Stomach (tissue), 4 donors: ENCODE measurements around the gene EHMT2.

Experiments used
- POLR2AphosphoS5 ChIP-seq, 3 donors: sonication (generic); formaldehyde crosslinking; IDR thresholded peaks; one replicate each; pipeline ENCODE4 v1.6.1; 2016; ENCODE audit warnings: antibody characterized with exemption in 3 of 3
- TF ChIP-seq, protein P1 (sequence below), 7 experiments: fragments of 450-650 bp in 4 of 7; fragments of 200-600 bp in 3 of 7; sonication (generic) in 3 of 7; IDR thresholded peaks; one replicate each; pipeline ENCODE4 v1.5.1; 2016 to 2019; ENCODE audit warnings: antibody characterized with exemption in 7 of 7, control low read depth in 2 of 7, mild to moderate bottlenecking in 1 of 7

DNA sequence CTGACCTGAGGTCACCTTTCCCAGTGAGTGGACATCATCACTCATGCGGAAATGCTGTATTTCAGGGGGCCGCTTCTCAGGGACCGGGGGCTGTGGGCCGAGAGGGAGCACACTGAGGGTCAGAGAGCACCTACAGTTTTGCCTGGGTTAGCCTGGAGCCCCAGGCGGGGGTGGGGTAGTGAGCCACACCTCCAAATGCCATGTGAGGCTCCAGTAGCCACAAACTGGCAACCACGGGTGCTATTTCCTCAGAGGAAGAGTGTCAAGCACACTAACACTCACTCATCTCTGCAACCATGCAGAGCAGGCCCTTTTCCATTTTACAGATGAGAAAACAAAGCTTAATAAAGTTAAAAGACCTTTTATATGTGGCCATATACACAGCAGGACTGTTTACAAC lies 4.7 kb downstream of the EHMT2 start:
- TF ChIP-seq, protein P1, sequence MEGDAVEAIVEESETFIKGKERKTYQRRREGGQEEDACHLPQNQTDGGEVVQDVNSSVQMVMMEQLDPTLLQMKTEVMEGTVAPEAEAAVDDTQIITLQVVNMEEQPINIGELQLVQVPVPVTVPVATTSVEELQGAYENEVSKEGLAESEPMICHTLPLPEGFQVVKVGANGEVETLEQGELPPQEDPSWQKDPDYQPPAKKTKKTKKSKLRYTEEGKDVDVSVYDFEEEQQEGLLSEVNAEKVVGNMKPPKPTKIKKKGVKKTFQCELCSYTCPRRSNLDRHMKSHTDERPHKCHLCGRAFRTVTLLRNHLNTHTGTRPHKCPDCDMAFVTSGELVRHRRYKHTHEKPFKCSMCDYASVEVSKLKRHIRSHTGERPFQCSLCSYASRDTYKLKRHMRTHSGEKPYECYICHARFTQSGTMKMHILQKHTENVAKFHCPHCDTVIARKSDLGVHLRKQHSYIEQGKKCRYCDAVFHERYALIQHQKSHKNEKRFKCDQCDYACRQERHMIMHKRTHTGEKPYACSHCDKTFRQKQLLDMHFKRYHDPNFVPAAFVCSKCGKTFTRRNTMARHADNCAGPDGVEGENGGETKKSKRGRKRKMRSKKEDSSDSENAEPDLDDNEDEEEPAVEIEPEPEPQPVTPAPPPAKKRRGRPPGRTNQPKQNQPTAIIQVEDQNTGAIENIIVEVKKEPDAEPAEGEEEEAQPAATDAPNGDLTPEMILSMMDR (IDR thresholded peaks at IDR 0.05): no peak
- no peak for TF ChIP-seq POLR2AphosphoS5 (IDR thresholded peaks at IDR 0.05)
